ENCODE data around the gene PHLDA1. TPM values are rescaled to one million over a fixed set of nuclear protein-coding genes. Genes with fewer than 3 reads are reported as not detected.
A peak's percentile ranks its signal among the peaks of the same experiment; 100 is the strongest.

PHLDA1 gene
- total RNA-seq, 1 experiment from 2014 or later, result 4.9 TPM

DNA sequence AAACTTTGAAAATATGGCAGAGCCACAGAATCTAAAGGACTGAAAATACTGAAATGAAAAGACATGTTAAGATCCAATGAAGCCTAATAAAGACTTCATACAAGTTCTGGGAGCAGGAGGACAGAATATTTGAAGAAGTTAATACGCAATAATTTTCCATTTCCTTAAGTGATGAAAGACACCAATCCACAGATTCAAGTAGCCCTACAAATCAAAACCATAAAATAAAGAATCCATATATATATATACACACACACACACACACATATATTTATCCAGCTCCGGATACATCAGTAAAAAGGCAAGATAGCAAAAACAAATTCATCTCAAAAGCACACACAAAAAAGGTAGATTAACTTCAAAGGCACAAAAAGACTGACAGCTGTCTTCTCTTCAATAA lies 47.2 kb upstream of the PHLDA1 start:
- no peaks in the 10 kb centered on the region for H3K27me3 ChIP-seq (replicated peaks; ENCODE audit: insufficient read depth, low read depth, low read length, poor library complexity)
- no TSS peak for BruUV-seq (replicated peaks)
- intact Hi-C loops (cut with micrococcal nuclease; ENCODE audit: unreplicated experiment), result no loop called here
- peaks cover 16% of the 10 kb centered on the region for H3K9me3 ChIP-seq (ENCODE audit: low read depth, low read length, poor library complexity, severe bottlenecking)
- TF ChIP-seq, protein P1, sequence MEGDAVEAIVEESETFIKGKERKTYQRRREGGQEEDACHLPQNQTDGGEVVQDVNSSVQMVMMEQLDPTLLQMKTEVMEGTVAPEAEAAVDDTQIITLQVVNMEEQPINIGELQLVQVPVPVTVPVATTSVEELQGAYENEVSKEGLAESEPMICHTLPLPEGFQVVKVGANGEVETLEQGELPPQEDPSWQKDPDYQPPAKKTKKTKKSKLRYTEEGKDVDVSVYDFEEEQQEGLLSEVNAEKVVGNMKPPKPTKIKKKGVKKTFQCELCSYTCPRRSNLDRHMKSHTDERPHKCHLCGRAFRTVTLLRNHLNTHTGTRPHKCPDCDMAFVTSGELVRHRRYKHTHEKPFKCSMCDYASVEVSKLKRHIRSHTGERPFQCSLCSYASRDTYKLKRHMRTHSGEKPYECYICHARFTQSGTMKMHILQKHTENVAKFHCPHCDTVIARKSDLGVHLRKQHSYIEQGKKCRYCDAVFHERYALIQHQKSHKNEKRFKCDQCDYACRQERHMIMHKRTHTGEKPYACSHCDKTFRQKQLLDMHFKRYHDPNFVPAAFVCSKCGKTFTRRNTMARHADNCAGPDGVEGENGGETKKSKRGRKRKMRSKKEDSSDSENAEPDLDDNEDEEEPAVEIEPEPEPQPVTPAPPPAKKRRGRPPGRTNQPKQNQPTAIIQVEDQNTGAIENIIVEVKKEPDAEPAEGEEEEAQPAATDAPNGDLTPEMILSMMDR (conservative IDR thresholded peaks at IDR 0.05; ENCODE audit: low read depth, low read length), result no peak
- no peak for TF ChIP-seq EZH2 (IDR thresholded peaks at IDR 0.05; ENCODE audit: borderline replicate concordance, low read depth, low read length, poor library complexity, severe bottlenecking)
- H3K36me3 ChIP-seq (ENCODE audit: insufficient read depth, low read length, poor library complexity, severe bottlenecking), result peaks cover 36% of the 10 kb centered on the region
- peaks cover 19% of the 10 kb centered on the region for H3K4me1 ChIP-seq (ENCODE audit: insufficient read depth, low read length, poor library complexity, severe bottlenecking)
- no peak overlapping the region for H3K4me3 ChIP-seq (ENCODE audit: low read depth, low read length, poor library complexity, severe bottlenecking)
- ChIA-PET CTCF (no interaction called here), POLR2A (ENCODE audit: low non-redundant PET) (no interaction called here)
- DNase-seq (ENCODE audit: low spot score), result no peak
- no peak overlapping the region for H3K27ac ChIP-seq (ENCODE audit: low read depth, low read length, poor library complexity, severe bottlenecking)

DNA sequence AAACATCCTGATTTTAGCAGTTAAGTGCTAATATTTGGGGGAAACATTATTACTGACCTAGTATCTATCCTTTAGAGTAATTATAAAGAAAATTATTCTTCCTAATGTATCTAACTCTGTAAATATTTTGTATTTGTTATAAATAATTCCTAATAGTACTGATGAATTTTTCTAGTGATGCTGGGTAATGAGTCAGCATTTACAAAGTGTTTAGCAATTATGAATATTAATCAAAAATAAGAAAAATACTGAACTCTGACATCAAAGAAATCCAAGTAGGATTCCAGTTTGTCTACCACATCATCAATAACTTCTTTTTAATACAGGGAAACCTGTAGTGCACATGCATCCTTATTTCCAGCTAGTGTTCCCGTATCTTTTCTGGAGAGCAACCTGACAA lies 43.9 kb upstream of the PHLDA1 start:
- CTCF ChIA-PET, result no interaction called here
- H3K4me1 ChIP-seq (ENCODE audit: insufficient read depth, low read length, poor library complexity, severe bottlenecking), result peaks cover 10% of the 10 kb centered on the region
- H3K27me3 ChIP-seq (replicated peaks; ENCODE audit: insufficient read depth, low read depth, low read length, poor library complexity), result no peaks in the 10 kb centered on the region
- TF ChIP-seq EZH2 (IDR thresholded peaks at IDR 0.05; ENCODE audit: borderline replicate concordance, low read depth, low read length, poor library complexity, severe bottlenecking), result no peak
- TF ChIP-seq, protein P1 (conservative IDR thresholded peaks at IDR 0.05; ENCODE audit: low read depth, low read length), result no peak
- DNase-seq (ENCODE audit: low spot score), result no peak
- POLR2A ChIA-PET (ENCODE audit: low non-redundant PET), result interaction anchor here (0.6 kb wide), 1 partner anchor 21 kb away, joined by 3 read pairs; no protein-coding TSS in a partner anchor
- H3K4me3 ChIP-seq (ENCODE audit: low read depth, low read length, poor library complexity, severe bottlenecking), result no peak overlapping the region
- H3K27ac ChIP-seq (ENCODE audit: low read depth, low read length, poor library complexity, severe bottlenecking), result no peak overlapping the region
- intact Hi-C loops (cut with micrococcal nuclease; ENCODE audit: unreplicated experiment), result no loop called here
- H3K9me3 ChIP-seq (ENCODE audit: low read depth, low read length, poor library complexity, severe bottlenecking), result peaks cover 16% of the 10 kb centered on the region
- no TSS peak for BruUV-seq (replicated peaks)
- peaks cover 50% of the 10 kb centered on the region for H3K36me3 ChIP-seq (ENCODE audit: insufficient read depth, low read length, poor library complexity, severe bottlenecking)

DNA sequence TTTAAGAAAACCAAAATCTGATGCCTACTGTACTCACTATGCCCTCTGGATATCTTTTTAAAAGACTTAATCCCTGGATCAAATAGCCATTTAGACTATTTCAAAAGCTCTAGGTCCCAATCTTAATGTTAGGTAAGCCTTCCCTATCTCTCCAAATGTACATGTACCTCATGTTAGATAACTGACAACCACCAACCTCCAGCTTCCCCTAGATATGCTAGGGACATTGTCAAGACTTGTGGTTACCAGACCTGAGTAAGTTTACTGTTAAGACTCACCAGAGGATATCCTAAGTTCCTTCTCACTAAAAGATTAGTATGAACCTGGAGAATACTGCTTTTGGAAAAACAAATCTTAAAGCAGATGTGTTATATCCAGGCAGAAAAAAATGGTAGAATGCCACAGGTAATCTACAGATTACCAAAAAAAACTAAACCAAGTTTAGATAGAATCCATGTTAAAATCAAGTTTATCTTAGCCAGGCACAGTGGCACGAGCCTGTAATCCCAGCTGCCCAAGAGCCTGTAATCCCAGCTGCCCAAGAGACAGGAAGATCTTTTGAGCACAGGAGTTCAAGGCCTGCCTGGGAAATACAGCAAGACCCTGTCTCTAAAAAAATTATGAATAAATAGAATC lies 43.2 kb upstream of the PHLDA1 start:
- ChIA-PET CTCF (no interaction called here), POLR2A (ENCODE audit: low non-redundant PET) (interaction anchor here (0.7 kb wide), 1 partner anchor 590 kb away, joined by 3 read pairs; no protein-coding TSS in a partner anchor)
- TF ChIP-seq, protein P1 (conservative IDR thresholded peaks at IDR 0.05; ENCODE audit: low read depth, low read length), result no peak
- no peak for TF ChIP-seq EZH2 (IDR thresholded peaks at IDR 0.05; ENCODE audit: borderline replicate concordance, low read depth, low read length, poor library complexity, severe bottlenecking)
- no peak overlapping the region for H3K4me3 ChIP-seq (ENCODE audit: low read depth, low read length, poor library complexity, severe bottlenecking)
- peaks cover 10% of the 10 kb centered on the region for H3K4me1 ChIP-seq (ENCODE audit: insufficient read depth, low read length, poor library complexity, severe bottlenecking)
- no peaks in the 10 kb centered on the region for H3K27me3 ChIP-seq (replicated peaks; ENCODE audit: insufficient read depth, low read depth, low read length, poor library complexity)
- H3K9me3 ChIP-seq (ENCODE audit: low read depth, low read length, poor library complexity, severe bottlenecking), result peaks cover 16% of the 10 kb centered on the region
- H3K36me3 ChIP-seq (ENCODE audit: insufficient read depth, low read length, poor library complexity, severe bottlenecking), result peaks cover 47% of the 10 kb centered on the region
- BruUV-seq (replicated peaks), result no TSS peak
- intact Hi-C loops (cut with micrococcal nuclease; ENCODE audit: unreplicated experiment), result no loop called here
- H3K27ac ChIP-seq (ENCODE audit: low read depth, low read length, poor library complexity, severe bottlenecking), result peak overlapping the region; percentile 19
- DNase-seq (ENCODE audit: low spot score), result no peak
